HL-60 (cell line): ENCODE data around the gene VWA5A.

Experiments
- CTCF ChIP-seq: IDR thresholded peaks from one replicate; pipeline ENCODE4 v1.5.1; 2011; ENCODE audit warnings: low read length, control low read depth, inconsistent platforms; ENCODE audit not compliant: insufficient read depth
- GABPA ChIP-seq: IDR thresholded peaks from 2 replicates; pipeline ENCODE4 v1.6.1; 2012; ENCODE audit warnings: low read depth
- POLR2AphosphoS5 ChIP-seq: IDR thresholded peaks from 2 replicates; pipeline ENCODE4 v1.6.1; 2012; ENCODE audit warnings: low read depth
- REST ChIP-seq: IDR thresholded peaks from 2 replicates; pipeline ENCODE4 v1.6.1; 2012; ENCODE audit warnings: low read depth; ENCODE audit not compliant: insufficient replicate concordance

- TF ChIP-seq CTCF (no peak), POLR2AphosphoS5 (no peak), REST (no peak), GABPA (no peak)
Observed at GRCh38 chr11:124079631-124080326, 35.5 kb upstream of the VWA5A start.
